Right lung (tissue), 5 donors: ENCODE measurements around the gene USB1. TPM values are rescaled to one million over a fixed set of nuclear protein-coding genes. Genes with fewer than 3 reads are reported as not detected.
A peak's percentile ranks its signal among the peaks of the same experiment; 100 is the strongest.
"Not testable (repeated sequence)": the region's sequence is repeated elsewhere in the genome, so short reads cannot be mapped to it uniquely, and the experiment has no call there.

ENCODE experiments used
- DNase-seq, 2 donors: peaks; one replicate each; pipeline ENCODE4 v3.0.0-alpha.2; 2013
- polyA plus RNA-seq, 5 donors: library from polyadenylated mRNA; unstranded; fragments of 120-200 nt; gene quantifications; one replicate each; pipeline versions ENCODE4 v1.2.1 to v1.2.3, GENCODE V29; 2013; ENCODE audit warnings: inconsistent platforms in 1 of 5, low replicate concordance in 1 of 5; ENCODE audit not compliant: insufficient read length in 5 of 5, insufficient read depth in 1 of 5

USB1 gene
- polyA plus RNA-seq, 5 donors = 19.8 to 28.2 (median 22.5) TPM

DNA sequence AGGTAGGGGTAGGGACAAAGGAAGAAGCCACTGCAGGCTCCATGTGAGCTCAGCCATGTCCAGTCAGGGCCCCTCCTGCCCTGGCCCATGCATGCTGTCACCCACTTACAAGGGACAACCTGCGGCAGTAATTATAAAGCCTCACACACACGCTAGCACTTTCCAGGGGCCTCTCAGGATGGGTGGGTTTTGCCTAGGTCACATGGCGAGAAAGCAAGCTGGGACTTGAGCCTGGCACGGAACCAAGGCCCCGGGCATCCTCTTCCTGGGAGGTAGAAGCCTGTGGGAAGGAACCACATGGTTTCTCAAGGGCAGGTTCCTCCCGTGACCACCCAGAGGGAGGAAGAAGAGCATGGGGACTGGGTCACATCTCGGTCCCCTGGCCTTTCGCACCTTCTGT is 7.8 kb upstream of the USB1 start:
- peak in 1 of 2 donors; percentile 11 for DNase-seq

DNA sequence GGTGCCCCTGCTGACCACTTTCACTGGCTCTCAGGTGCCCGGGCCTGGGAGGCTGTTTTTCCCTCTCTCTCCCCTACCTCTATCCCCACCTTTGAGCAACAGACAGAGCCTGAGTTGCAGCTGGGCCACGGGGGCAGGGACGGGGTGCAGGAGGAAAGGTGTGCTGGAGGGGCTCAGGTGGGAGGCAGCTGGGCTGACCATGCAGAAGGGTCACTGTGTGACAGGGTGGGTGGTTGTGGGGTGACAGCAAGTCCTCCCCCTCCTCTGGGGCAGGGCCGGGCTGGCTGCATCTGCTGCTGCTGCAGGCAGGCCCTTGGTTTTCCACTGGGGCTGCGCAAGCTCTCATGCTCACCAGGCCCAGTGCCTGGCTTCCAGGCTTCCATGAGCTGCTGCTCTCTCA is 7.3 kb upstream of the USB1 start:
- DNase-seq = no peak

DNA sequence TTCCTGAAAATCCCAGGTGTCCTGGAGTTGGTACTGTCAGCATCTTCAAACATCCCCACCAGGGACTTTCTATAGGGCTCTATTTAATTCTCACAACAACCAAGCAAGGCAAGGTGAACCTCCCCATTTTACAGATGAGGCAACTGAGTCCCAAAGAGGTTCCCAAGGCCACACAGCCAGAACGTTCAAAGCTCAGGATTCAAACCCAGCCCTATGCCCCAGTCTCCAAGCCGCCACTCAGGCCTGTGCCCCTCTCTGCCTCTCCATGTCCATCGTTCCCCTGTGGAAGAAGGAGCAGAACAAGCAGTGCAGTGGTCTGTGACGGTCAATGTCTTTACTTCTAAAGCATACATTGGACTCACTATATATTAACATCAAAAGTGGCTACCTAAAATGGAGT is 6.8 kb upstream of the USB1 start:
- DNase-seq = no peak

- DNase-seq = no peak
These were observed 6.4 kb upstream of the USB1 start for GRCh38 chr16:57994778-57995177.

DNA sequence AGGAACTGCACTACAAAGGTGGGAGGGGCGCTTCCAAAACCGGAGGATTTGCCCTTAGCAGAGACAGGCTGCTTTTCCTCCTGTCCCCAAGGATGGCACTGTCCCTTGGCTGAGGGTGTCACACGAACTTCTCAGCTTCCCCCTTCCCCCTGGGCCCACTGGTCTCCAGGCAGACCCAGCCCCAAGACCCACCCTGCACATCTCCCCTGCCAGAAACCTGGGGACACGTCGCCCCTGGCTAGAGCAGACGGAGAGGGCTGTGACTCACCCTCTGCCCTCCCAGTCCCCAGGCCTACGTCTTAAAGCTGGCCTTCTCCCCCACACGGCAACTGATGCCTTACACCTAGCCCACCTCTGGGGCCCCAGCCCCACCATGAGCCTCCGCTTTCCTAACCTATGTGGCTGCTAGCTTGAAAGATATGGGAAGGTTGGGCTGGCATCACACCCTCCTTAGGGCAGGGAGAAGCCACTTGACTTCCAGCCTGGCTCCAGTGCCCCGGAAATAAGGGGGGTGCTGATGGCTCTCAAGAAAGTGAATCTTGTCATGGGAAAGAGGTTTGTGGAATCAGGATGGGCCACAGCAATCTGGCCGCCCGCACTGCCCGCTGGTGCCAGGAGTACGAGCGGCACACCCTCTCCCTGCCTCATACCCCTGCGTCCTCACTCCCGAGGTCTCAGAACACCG is 5.3 kb upstream of the USB1 start:
- DNase-seq = no peak

DNA sequence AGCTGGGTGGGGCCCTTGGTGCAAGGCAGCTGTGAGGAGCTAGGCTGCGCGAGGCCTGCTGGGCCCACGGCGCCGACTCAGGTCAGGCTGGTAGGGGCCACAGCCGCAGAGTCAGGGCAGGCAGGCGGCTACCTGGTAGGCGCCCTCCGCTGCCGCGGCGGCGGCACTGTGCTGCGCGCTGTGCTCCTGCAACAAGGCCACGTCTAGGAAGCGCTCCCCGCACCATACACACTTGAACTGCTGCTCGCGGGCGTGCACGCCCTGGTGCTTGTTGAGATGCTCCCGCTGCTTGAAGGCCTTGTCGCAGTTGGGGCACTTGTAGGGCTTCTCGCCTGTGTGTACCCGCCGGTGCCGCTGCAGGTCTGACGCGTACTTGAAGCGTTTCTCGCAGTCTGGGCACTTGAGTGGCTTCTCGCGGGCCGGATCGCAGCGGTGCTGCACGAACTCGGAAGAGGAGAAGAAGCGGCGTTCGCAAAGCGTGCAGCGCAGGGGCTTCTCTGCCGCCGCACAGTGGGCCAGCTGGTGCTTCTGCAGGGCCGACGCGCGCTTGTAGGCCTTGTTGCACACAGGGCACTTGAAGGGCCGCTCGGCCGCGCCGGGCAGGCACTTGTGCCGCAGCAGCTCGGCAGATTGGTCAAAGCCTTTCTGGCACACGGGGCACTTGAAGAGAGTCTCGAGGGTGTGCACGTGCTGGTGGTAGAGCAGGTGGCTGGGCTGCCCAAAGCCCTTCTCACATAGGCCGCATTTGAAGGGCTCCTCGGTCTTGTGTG is 4.6 kb upstream of the USB1 start:
- no peak for DNase-seq

DNA sequence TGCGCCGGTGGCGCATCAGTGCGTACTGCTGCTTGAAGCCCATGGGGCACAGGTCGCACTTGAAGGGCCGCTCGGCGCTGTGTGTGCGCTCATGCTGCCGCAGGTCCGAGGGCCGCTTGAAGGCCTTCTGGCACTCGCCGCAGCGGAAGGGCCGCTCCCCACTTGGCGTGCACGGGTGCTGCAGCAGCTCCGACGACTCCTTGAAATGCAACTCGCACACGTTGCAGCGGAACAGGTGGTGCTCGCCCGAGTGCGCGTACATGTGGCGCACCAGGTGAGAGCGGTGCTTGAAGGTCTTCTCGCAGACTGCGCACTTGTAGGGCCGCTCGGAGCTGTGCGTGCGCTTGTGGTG is 4.1 kb upstream of the USB1 start:
- no peak for DNase-seq

DNA sequence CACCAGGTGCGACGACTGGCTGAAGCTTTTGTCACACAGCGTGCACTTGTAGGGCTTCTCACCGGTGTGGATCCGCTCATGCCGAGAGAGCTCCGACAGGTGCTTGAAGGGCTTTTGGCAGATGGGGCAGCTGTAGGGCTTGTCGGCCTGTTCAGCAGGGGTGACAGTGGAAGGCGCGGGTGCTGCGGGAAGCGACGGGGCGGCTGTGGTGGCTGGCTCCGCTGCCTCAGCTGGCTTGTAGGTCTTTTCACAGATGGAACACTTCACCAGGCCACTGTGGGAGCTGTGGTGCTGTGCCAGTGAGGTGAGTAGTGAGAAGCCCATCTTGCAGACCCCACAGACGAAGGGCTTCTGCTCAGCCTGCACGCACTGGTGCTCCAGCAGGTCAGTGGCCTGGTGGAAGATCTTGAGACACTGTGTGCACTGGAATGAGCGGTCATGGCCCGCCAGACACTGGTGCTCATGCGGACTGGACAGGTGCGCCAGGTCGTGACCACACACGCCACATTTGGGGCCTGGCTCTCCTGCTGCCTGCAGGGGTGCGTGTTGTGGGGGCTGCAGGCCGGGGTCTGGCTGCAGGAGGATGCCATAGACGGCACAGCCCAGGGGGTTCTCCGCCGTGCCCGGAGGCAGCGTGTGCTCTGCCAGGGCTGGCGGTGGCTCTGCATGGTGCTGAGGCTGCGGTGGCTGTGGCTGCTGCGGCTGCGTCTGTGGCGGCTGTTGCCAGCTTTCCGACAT is 3.5 kb upstream of the USB1 start:
- no peak for DNase-seq

DNA sequence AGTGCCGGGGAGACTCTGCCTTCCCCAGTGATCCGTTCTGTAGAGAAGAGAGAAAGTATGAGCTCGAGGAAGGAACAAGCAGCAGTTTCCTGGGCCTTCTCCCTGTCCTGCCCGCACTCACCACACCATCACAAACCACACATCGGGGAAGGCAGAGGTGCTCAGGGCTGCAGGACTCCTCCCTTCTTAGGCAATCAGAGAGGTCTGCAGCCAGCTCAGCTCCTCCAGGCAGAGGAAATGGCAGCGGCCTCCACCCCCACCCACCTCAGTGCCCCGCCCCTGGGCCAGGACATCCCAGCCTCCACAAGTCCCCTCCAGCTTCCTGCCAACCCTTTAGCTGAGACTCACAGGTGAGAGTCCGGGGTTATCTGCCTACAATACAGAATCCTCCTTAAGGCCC is 2.7 kb upstream of the USB1 start:
- no peak for DNase-seq

DNA sequence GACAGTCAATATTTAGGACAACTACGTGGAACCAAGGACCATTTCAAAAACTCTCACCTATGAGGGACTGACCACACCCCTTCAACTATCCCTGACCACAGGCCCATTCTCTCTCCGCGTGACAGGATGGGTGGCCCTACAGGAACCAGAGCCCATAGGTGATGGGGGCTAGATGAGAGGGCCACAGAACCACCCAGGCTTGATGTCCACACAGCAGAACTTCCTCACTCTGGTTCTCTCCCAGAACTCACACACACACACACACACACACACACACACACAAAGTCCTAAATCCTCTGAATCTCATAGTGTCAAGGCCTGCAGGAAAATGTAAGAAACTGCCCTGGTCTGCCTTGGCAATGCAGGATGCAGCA is 2.2 kb upstream of the USB1 start:
- DNase-seq = no peak

DNA sequence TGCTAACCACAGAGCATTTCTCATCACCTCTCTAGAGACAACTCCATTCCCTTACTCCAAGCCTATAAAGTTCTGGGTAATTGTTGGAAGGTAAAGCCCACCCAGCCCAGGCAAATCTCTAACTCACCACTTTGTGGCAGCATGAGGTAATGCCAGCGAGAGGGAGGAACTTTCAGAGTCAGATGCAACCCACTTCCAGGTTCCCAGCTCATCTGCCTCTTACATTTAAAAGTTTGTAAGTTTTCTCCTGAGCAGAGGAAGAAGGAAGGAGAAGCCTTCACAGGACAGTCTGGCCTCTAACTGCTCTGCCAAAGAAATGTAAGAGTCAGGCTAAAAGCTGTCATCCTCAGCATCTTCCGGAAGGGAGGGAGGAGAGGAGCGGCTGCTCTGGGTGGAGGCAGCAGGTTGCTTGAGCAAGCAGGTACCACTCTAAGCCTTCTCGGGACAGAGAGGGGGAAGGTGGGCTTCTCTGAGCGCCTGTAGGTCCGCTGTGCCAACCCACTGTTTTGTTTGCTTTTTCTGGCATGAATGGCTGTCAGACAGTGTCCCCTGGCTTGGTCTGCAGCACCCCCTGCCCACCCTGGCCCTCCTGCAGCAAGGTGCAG is 1.7 kb upstream of the USB1 start:
- DNase-seq = no peak

DNA sequence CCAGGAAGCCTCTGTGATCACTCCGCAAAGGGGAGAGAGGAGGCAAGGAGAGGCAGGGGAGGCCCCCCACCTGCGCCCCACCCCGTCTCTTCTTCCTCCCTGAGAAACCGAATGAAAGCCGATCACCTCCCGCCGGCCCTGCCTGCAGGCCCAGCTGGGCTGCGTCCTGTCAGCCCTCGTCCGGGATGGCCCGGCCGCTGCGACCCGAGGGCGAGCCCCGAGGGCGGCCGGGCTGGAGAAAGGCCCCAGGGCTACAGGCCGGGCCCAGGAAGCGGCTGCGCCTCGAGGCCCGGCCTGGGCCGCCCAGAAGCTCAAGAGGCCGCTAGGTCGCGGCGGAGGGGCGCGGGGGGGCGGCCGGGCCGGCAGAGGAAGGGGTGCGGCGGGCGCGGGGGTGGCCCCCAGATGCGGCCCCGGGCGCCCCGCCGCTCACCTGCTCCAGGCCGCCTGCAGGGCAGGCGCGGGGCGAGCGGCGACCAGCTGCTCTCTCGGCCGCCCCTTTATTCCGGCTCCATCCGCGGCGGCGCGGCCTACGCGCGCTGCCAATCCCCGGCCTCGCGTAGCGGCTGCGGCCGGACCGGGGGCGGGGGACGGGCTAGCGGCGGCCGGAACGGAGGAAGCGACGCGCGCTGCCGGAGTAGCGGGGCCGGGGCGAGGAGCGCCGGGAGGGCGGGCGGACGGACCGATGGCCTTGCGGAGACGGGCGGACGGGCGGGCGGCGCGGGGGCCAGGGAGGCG is 1.1 kb upstream of the USB1 start, which contains the start of gene ZNF319:
Gene ZNF319, minus strand, starts transcription at position 702 of the 735 bp plus-strand sequence. CDS start 2,407 bp downstream, outside the sequence.
- no peak for DNase-seq

DNA sequence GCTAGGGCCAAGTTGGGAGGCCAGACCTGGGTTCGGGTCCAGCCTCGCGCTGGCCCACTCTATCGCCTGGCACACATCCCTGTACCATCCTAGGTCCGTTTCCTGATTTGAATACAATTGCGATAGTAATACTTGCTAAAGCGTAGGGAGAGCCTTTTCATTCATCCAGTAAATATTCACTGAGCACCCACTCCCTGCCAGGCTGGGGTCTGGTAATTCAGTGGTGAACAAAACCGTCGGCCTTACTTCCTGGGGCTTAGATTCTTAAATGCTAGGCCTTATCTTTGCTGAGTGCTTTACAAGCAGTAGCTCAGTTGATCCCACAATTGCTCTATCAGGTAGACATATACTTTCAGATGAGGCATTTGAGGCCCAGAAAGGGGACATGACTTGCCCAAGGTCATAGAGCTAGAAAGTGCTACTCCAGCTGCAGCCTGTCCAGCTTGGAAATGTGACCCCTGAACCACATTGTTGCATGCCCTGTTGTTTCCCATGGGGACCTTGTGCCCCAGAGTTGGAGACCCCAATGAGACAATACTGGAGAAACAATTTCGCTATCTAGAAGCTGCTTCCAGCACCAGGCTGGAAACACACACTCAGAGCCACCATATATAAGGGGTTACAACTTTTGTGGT is 691 bp downstream of the USB1 start:
- DNase-seq = no peak

DNA sequence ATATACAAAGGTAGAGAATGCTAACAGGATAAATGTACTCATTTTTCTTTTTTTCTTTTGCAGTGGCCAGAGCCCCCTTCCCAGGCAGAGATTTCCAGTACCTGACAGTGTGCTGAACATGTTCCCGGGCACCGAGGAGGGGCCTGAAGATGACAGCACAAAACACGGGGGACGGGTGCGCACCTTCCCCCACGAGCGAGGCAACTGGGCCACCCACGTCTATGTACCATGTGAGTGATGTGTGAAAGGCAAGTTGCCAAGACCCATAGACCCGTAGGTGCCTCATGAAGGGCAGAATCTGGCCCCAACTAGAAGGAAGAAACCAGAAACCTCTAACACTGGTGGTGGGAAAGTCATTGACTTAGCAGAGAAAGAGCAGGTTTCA is 1.2 kb downstream of the USB1 start:
- DNase-seq = no peak

- DNase-seq = no peak
These were observed 1.7 kb downstream of the USB1 start for GRCh38 chr16:58002936-58003335.

- DNase-seq = not testable (repeated sequence)
These were observed 3.5 kb downstream of the USB1 start for GRCh38 chr16:58004736-58005135.

DNA sequence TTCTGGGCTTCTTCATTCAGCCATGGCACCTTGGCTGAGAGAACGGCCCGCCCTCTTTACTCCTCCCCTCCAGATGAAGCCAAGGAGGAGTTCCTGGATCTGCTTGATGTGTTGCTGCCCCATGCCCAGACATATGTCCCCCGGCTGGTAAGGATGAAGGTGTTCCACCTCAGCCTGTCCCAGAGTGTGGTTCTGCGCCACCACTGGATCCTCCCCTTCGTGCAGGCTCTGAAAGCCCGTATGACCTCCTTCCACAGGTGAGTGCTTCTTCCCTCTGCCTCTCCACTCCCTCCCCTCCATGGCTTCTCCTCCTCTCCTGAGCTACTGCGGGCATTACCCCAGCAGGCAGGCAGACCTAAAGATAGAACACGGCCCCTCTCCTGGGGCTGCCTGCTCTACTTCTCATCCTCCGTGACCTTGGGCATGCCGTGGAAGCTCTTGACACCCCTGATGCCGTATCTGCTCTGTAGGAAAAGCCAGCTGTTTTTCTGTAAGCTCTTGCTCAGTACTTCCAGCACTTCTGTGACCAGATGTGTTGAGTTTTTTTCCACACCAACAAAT is 8.7 kb downstream of the USB1 start:
- no peak for DNase-seq

DNA sequence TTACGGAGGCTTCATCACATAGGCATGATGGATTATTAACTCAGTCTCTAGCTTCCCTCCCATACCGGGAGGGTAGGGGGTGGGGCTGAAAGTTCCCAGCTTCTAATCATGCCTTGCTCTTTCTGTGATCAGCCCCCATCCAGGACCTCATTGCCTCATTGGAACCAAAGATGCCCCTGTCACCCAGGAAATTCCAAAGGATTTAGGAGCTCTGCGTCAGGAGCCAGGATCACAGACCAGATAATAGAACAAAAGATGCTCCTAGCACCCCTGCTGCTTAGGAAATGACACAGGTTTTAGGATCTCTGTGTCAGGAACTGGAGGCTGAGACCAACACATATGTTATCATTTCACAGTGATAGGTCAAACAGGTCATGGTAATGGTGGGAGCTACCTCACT is 9.7 kb downstream of the USB1 start:
- DNase-seq = no peak

DNA sequence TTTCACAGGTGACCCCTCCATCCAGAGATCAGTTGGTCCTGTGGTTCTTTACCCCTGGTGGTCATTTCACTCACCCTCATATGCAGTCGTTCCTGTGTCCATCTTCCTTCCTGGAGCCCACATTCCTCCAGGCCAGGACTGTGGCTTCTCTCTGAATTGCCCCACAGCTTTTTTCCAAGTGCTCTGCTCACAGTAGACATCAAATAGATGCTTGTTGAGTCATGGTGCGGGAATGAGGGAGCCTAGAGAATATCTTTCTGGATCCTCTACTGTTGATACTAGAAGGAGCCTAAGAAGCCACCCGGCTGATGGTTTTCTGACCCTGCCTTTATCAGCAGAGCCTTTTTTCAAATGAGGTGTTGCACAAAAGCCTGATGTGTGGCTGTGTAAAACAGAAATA is 10.4 kb downstream of the USB1 start:
- no peak for DNase-seq

DNA sequence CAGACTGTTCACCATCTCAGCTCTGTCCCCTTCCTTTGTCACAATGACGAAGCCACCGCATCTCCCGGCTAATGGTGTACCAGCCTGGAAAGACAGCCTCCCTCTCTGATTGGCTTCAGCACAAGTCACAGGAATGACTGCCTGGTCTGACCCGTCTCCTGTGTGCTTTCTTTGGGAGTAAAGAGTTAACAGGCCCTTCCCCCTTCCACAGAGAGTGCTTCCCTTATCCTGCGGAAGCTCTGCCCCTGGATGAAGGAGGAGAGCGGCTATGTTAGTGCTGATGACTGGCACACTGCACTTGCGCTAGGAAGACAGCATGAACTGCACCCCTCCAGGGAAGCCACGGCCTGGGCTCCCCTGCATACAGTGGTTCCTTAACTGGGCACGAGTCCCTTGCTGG is 11.3 kb downstream of the USB1 start:
- DNase-seq = no peak
